ENCODE data around the gene SLC25A43. TPM values are rescaled to one million over a fixed set of nuclear protein-coding genes. Genes with fewer than 3 reads are reported as not detected.
"Not testable (repeated sequence)": the region's sequence is repeated elsewhere in the genome, so short reads cannot be mapped to it uniquely, and the experiment has no call there.

SLC25A43 gene
- total RNA-seq, 1 donor from 2014 or later = 26.6 TPM

GRCh38 chrX:119479845-119480244 is 80.7 kb downstream of the SLC25A43 start:
- no peak for TF ChIP-seq CTCF (IDR thresholded peaks at IDR 0.05)

GRCh38 chrX:119481323-119481801 is 82.2 kb downstream of the SLC25A43 start:
- no peak for DNase-seq (ENCODE audit: low spot score in 2 of 2)
- Histone ChIP-seq H3K4me3 (no peak overlapping the region), H3K4me1 (no peaks in the 10 kb centered on the region), H3K27me3 (no peaks in the 10 kb centered on the region), H3K27ac (no peak overlapping the region), H3K9me3 (no peaks in the 10 kb centered on the region), H3K36me3 (no peaks in the 10 kb centered on the region)
- TF ChIP-seq CTCF (IDR thresholded peaks at IDR 0.05) = no peak
- intact Hi-C loops (cut with DNase I) = no loop called here

More at GRCh38 chrX:119479845-119480244, 80.7 kb downstream of the SLC25A43 start:
- Histone ChIP-seq H3K36me3 (no peaks in the 10 kb centered on the region), H3K27ac (no peak overlapping the region), H3K4me1 (no peaks in the 10 kb centered on the region), H3K27me3 (no peaks in the 10 kb centered on the region), H3K9me3 (no peaks in the 10 kb centered on the region), H3K4me3 (no peak overlapping the region)
- no peak for DNase-seq (ENCODE audit: low spot score in 2 of 2)
- intact Hi-C loops (cut with DNase I) = no loop called here

- no peak for DNase-seq (ENCODE audit: low spot score in 2 of 2)
Observed at GRCh38 chrX:119482041-119482440, 82.9 kb downstream of the SLC25A43 start.

GRCh38 chrX:119482481-119483480 is 83.6 kb downstream of the SLC25A43 start:
- Histone ChIP-seq H3K4me3 (peak overlapping the region; percentile 22 to 55), H3K36me3 (no peaks in the 10 kb centered on the region)
- peak; percentile 31 to 70 (median 63) for TF ChIP-seq CTCF (IDR thresholded peaks at IDR 0.05)

More at GRCh38 chrX:119482041-119482440, 82.9 kb downstream of the SLC25A43 start:
- no peak for TF ChIP-seq CTCF (IDR thresholded peaks at IDR 0.05)
- Histone ChIP-seq H3K27me3 (no peaks in the 10 kb centered on the region), H3K27ac (peak overlapping the region in 1 of 2 donors; percentile 34), H3K9me3 (no peaks in the 10 kb centered on the region), H3K4me3 (peak overlapping the region; percentile 22 to 55), H3K4me1 (no peaks in the 10 kb centered on the region), H3K36me3 (no peaks in the 10 kb centered on the region)
- intact Hi-C loops (cut with DNase I) = loop anchor here (2.0 kb wide), 1 partner anchor 13 kb away; the partner anchor contains the start of gene SLC25A5

GRCh38 chrX:119486745-119487144 is 87.6 kb downstream of the SLC25A43 start:
- Histone ChIP-seq H3K27ac (no peak overlapping the region), H3K9me3 (no peaks in the 10 kb centered on the region), H3K36me3 (no peaks in the 10 kb centered on the region), H3K4me3 (no peak overlapping the region), H3K4me1 (no peaks in the 10 kb centered on the region), H3K27me3 (no peaks in the 10 kb centered on the region)
- DNase-seq (ENCODE audit: low spot score in 2 of 2) = peak in 1 of 2 donors; percentile 16
- intact Hi-C loops (cut with DNase I) = no loop called here
- TF ChIP-seq CTCF (IDR thresholded peaks at IDR 0.05) = no peak

More at GRCh38 chrX:119482481-119483480, 83.6 kb downstream of the SLC25A43 start:
- no peaks in the 10 kb centered on the region for H3K9me3 ChIP-seq
- peak overlapping the region in 1 of 2 donors; percentile 34 for H3K27ac ChIP-seq
- intact Hi-C loops (cut with DNase I) = loop anchor here (2.0 kb wide), 1 partner anchor 14 kb away; the partner anchor contains the start of gene SLC25A5
- no peaks in the 10 kb centered on the region for H3K27me3 ChIP-seq
- DNase-seq (ENCODE audit: low spot score in 2 of 2) = peak in 1 of 2 donors; percentile 75
- H3K4me1 ChIP-seq = no peaks in the 10 kb centered on the region

GRCh38 chrX:119487766-119488165 is 88.6 kb downstream of the SLC25A43 start:
- H3K27me3 ChIP-seq; H3K4me1 ChIP-seq; DNase-seq (ENCODE audit: low spot score in 2 of 2); H3K4me3 ChIP-seq; intact Hi-C loops (cut with DNase I); H3K9me3 ChIP-seq; H3K36me3 ChIP-seq; H3K27ac ChIP-seq: not testable (repeated sequence)
